ENCODE measurements around the gene FOXG1. TPM values are rescaled to one million over a fixed set of nuclear protein-coding genes. Genes with fewer than 3 reads are reported as not detected.

FOXG1 gene
- total and polyA plus RNA-seq, 9 of the 15 experiments (the other 6 are each of a cell fraction or from before 2014, with no cell fraction given): 0.56 to 3.7 (median 0.85) TPM

- TF ChIP-seq POLR2AphosphoS5 (IDR thresholded peaks at IDR 0.05; ENCODE audit: control insufficient read depth, insufficient read depth, low read depth, low read length) (no peak), STAT5B (CRISPR knock-in tag; IDR thresholded peaks at IDR 0.05) (no peak), RFX5 (IDR thresholded peaks at IDR 0.05; ENCODE audit: low read depth, low read length) (no peak), FOXJ2 (tag; IDR thresholded peaks at IDR 0.05) (no peak), GABPB2 (CRISPR knock-in tag; conservative IDR thresholded peaks at IDR 0.05) (no peak), ZNF23 (CRISPR knock-in tag; IDR thresholded peaks at IDR 0.05) (no peak), PRPF4 (IDR thresholded peaks at IDR 0.05; ENCODE audit: insufficient read depth, low read depth, low read length, poor library complexity, severe bottlenecking) (no peak)
These were observed 10.1 kb downstream of the FOXG1 start (continued) for GRCh38 chr14:28776482-28777266.

- Histone ChIP-seq H3K4me3 (no peak overlapping the region), H4K20me1 (replicated peaks; ENCODE audit: control insufficient read depth, insufficient read depth, low read length) (no peaks in the 10 kb centered on the region), H3K9me3 (replicated peaks; ENCODE audit: control insufficient read depth, insufficient read depth, low read depth, low read length) (no peaks in the 10 kb centered on the region), H3K4me1 (replicated peaks in 1 of 2; ENCODE audit: control insufficient read depth in 2 of 2, insufficient read depth in 2 of 2, low read length in 2 of 2) (peaks cover 0 to 8% of the 10 kb centered on the region in 2 experiments; a peak in 2 of 5 replicates), H3K27me3 (ENCODE audit: control insufficient read depth in 2 of 2, insufficient read depth in 2 of 2, low read length in 2 of 2) (peaks cover 3 to 17% of the 10 kb centered on the region in 2 experiments; a peak in 3 of 5 replicates), H3K36me3 (ENCODE audit: control insufficient read depth, insufficient read depth, low read length) (no peaks in the 10 kb centered on the region), H3K9me1 (ENCODE audit: control insufficient read depth, insufficient read depth, low read length) (no peaks in the 10 kb centered on the region), H3K27ac (ENCODE audit: extremely low read depth, low read depth, low read length) (no peak overlapping the region), H2AFZ (ENCODE audit: low read depth, low read length) (no peak overlapping the region), H3K4me2 (ENCODE audit: insufficient read depth, low read length) (no peak overlapping the region), H3K9ac (ENCODE audit: insufficient read depth in 1 of 2, low read depth in 2 of 2, low read length in 2 of 2) (no peak overlapping the region), H3K79me2 (ENCODE audit: control insufficient read depth, insufficient read depth, low read length) (no peaks in the 10 kb centered on the region)
- intact Hi-C loops (cut with micrococcal nuclease): no loop called here
- no TSS peak for BruUV-seq (replicated peaks)
- WGBS (ENCODE audit: insufficient coverage, low coverage, missing lambda C conversion rate): 9% methylated on average over 15 of the region's 17 CpGs
- in situ Hi-C loops (cut with MboI): no loop called here
- ATAC-seq: no peak
- no peak for DNase-seq (ENCODE audit: extremely low read depth in 1 of 4, low spot score in 3 of 4)
- POLR2A ChIA-PET: no interaction called here
- CTCF ChIA-PET (ENCODE audit: low intra/inter-chr PET ratio): no interaction called here
- FAIRE-seq: no peak
- TF ChIP-seq REST (IDR thresholded peaks at IDR 0.05; ENCODE audit: borderline replicate concordance): no peak
- TF ChIP-seq REST (CRISPR knock-in tag; IDR thresholded peaks at IDR 0.05; ENCODE audit: low read depth): no peak
- TF ChIP-seq TAF7 (tag; IDR thresholded peaks at IDR 0.05): no peak
- TF ChIP-seq KDM1A (IDR thresholded peaks at IDR 0.05): no peak
- no peak for TF ChIP-seq NFATC3 (IDR thresholded peaks at IDR 0.05)
- no peak for TF ChIP-seq ZNF445 (CRISPR knock-in tag; IDR thresholded peaks at IDR 0.05; ENCODE audit: low read depth)
- no peak for TF ChIP-seq BCOR (IDR thresholded peaks at IDR 0.05)
These were observed 11.0 kb downstream of the FOXG1 start for GRCh38 chr14:28777471-28778137.
